ENCODE measurements around the gene DLG2.

The DLG2 gene

GRCh38 chr11:85541683-85542082 lies 85.5 kb downstream of the DLG2 start:
- no peak for DNase-seq

- DNase-seq = no peak
Measured at GRCh38 chr11:85540635-85541205, 86.4 kb downstream of the DLG2 start.

- DNase-seq = no peak
Measured at GRCh38 chr11:85540181-85540580, 87.0 kb downstream of the DLG2 start.

- no peak for DNase-seq
Measured at GRCh38 chr11:85539740-85540139, 87.4 kb downstream of the DLG2 start.

GRCh38 chr11:85539029-85539689 lies 88.0 kb downstream of the DLG2 start:
- DNase-seq = peak in 1 of 2 experiments; percentile 9

- no peak for DNase-seq
Measured at GRCh38 chr11:85536438-85536837, 90.7 kb downstream of the DLG2 start.

GRCh38 chr11:85534806-85535205 lies 92.3 kb downstream of the DLG2 start:
- DNase-seq = no peak

GRCh38 chr11:85531191-85531897 lies 95.8 kb downstream of the DLG2 start:
- no peak for DNase-seq

- DNase-seq = no peak
Measured at GRCh38 chr11:85530634-85531033, 96.5 kb downstream of the DLG2 start.

- DNase-seq = no peak
Measured at GRCh38 chr11:85526564-85526963, 100.6 kb downstream of the DLG2 start.

GRCh38 chr11:85525686-85526085 lies 101.5 kb downstream of the DLG2 start:
- no peak for DNase-seq

GRCh38 chr11:85517272-85517671 lies 109.9 kb downstream of the DLG2 start:
- no peak for DNase-seq

GRCh38 chr11:85495918-85496317 lies 131.2 kb downstream of the DLG2 start:
- no peak for DNase-seq

- DNase-seq = no peak
Measured at GRCh38 chr11:85494396-85494795, 132.7 kb downstream of the DLG2 start.

GRCh38 chr11:85485902-85486301 lies 141.2 kb downstream of the DLG2 start:
- DNase-seq = no peak

- no peak for DNase-seq
Measured at GRCh38 chr11:85483861-85484260, 143.3 kb downstream of the DLG2 start.

- no peak for DNase-seq
Measured at GRCh38 chr11:85481862-85482261, 145.3 kb downstream of the DLG2 start.

- DNase-seq = no peak
Measured at GRCh38 chr11:85475660-85476517, 151.3 kb downstream of the DLG2 start.

GRCh38 chr11:85472953-85473352 lies 154.2 kb downstream of the DLG2 start:
- no peak for DNase-seq

- DNase-seq = peak in 1 of 2 experiments; percentile 3
Measured at GRCh38 chr11:85464283-85464682, 162.9 kb downstream of the DLG2 start.

GRCh38 chr11:85459304-85459703 lies 167.8 kb downstream of the DLG2 start:
- DNase-seq = no peak

GRCh38 chr11:85444479-85444878 lies 182.7 kb downstream of the DLG2 start:
- DNase-seq = no peak

GRCh38 chr11:85440273-85440672 lies 186.9 kb downstream of the DLG2 start:
- no peak for DNase-seq

All from NCI-H524 (cell line).